HUES48 (cell line): Measurements from ENCODE around the gene THOC7.

Source experiments
- H3K27ac ChIP-seq: one replicate; pipeline ENCODE4 v1.7.0; 2013; ENCODE audit warnings: low read depth, low read length, inconsistent platforms
- H3K27me3 ChIP-seq: 2 replicates; pipeline ENCODE4 v1.6.1; 2013; ENCODE audit warnings: mild to moderate bottlenecking, low read length; ENCODE audit not compliant: control insufficient read depth, insufficient read depth
- H3K36me3 ChIP-seq: 2 replicates; pipeline ENCODE4 v1.6.1; 2013; ENCODE audit warnings: low read length; ENCODE audit not compliant: control insufficient read depth, insufficient read depth
- H3K4me1 ChIP-seq: 2 replicates; pipeline ENCODE4 v1.6.1; 2013; ENCODE audit warnings: mild to moderate bottlenecking, low read length; ENCODE audit not compliant: control insufficient read depth, insufficient read depth
- H3K4me3 ChIP-seq: 2 replicates; pipeline ENCODE4 v1.5.1; 2013; ENCODE audit warnings: mild to moderate bottlenecking, low read depth, low read length
- H3K9ac ChIP-seq: 2 replicates; pipeline ENCODE4 v1.6.1; 2013; ENCODE audit warnings: mild to moderate bottlenecking, low read depth, low read length, moderate library complexity
- H3K9me3 ChIP-seq: 2 replicates; pipeline ENCODE4 v1.6.1; 2013; ENCODE audit warnings: low read length; ENCODE audit not compliant: control insufficient read depth, insufficient read depth

Gene THOC7

DNA sequence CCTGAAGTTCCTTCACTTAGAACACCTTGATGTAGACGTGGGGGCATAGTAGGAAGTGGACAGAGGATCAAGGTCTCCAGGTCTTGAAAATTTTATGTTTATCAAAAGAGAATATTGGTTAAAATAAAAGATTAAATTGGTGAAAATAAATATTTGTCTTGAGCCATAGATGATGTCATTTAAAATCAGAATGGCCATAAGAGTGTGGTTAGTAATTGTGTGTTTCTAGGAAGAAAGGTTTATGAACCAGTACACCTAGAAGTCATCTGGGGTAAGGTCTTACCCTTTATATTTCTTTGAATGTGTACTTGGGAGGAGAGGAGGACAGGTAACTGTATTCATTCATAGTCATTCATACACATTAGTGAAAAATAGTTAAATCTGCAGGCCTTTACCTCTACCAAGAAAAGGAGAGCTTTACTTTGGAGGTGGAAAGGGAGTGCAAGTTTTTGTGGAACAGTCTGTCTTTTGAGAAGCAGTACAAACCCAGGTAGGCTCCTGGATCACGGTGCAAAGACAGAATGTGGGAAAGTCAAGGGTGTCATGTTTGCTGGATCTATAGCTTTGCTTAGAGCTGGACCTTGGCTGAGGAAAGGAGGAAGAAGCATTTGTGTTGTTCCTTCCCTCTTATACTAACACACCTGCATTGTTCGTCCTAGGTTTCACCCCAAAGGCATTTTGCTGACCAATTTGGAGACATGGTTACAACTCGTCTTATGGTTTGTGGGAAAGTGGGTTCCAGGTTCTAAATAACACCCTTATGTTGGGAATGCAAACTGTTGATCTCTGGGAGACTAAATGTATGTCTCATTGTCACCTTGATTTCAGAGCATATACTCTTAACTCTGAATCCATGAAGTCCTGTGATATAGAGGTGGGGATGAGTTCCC is 42.4 kb upstream of the THOC7 start:
- Histone ChIP-seq H3K4me3 (no peak overlapping the region), H3K27ac (no peak overlapping the region), H3K9ac (no peak overlapping the region), H3K36me3 (no peaks in the 10 kb centered on the region; the same call in 1 of the 2 replicates), H3K9me3 (no peaks in the 10 kb centered on the region), H3K4me1 (peaks cover 8% of the 10 kb centered on the region; the same call in 1 of the 2 replicates), H3K27me3 (no peaks in the 10 kb centered on the region)

DNA sequence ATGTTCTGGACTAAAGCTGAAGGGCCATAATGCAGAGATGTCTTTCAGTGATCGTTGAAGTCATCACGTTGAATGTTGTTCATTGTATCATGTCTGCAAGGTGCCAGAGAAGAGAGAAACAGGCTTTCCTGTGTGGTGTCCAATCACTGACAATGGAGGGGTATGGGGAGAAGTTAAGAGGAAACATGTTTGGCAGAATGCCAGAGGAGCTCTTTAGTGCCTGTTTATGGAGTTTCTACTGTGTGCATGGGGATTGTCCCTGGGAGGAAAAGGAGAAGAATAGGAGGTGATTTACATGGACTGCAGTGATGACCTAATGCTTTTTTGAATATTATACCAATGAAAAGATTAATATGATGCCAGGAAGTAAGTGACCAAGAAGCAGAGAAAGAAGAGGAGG is 36.9 kb upstream of the THOC7 start:
- Histone ChIP-seq H3K4me3 (no peak overlapping the region), H3K9ac (no peak overlapping the region), H3K27ac (no peak overlapping the region)

GRCh38 chr3:63900010-63900409 is 36.4 kb upstream of the THOC7 start:
- no peaks in the 10 kb centered on the region for H3K27me3 ChIP-seq
- peaks cover 8% of the 10 kb centered on the region for H3K4me1 ChIP-seq
- no peak overlapping the region for H3K27ac ChIP-seq
- no peak overlapping the region for H3K9ac ChIP-seq
- H3K9me3 ChIP-seq, result no peaks in the 10 kb centered on the region
- no peak overlapping the region for H3K4me3 ChIP-seq
- H3K36me3 ChIP-seq, result peaks cover 20% of the 10 kb centered on the region

More for the DNA sequence above, 36.9 kb upstream of the THOC7 start:
- H3K27me3 ChIP-seq, result no peaks in the 10 kb centered on the region
- H3K4me1 ChIP-seq, result peaks cover 3% of the 10 kb centered on the region
- peaks cover 20% of the 10 kb centered on the region for H3K36me3 ChIP-seq
- no peaks in the 10 kb centered on the region for H3K9me3 ChIP-seq

DNA sequence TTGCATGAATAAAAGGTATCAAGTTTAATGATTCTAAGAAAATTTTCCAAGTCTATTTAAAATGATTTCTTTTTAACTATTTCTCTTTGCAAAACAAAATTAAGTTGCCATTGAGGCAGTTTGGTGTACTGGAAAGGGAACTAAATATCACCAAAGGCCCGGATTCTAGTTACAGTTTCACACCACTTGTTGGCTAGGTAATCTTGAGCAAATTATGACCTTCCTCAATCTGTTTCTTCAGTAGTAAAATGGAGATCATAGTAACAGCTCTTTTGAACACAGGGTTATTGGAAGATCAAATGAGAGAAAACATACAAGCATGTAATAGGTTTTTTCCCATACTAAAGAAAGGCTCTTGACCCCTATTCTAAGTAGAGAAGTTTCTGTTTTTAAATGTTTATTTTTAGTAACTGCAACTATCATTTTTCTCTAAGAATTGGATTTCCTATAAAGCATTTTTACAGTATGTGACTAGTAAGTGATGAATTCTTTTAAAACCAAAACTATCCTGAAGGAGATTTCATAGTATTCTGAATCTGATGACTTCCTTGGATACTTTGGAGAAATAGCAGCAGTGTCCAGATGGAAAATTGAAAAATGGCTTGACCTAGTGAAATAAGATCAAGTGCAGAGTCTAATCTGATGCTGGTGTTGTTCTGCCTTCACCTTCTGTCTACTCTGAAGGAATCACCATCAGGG is 32.9 kb upstream of the THOC7 start:
- H3K36me3 ChIP-seq, result peaks cover 20% of the 10 kb centered on the region
- peaks cover 10% of the 10 kb centered on the region for H3K4me1 ChIP-seq
- H3K27me3 ChIP-seq, result no peaks in the 10 kb centered on the region
- no peak overlapping the region for H3K9ac ChIP-seq
- H3K4me3 ChIP-seq, result no peak overlapping the region
- H3K9me3 ChIP-seq, result no peaks in the 10 kb centered on the region
- H3K27ac ChIP-seq, result no peak overlapping the region

DNA sequence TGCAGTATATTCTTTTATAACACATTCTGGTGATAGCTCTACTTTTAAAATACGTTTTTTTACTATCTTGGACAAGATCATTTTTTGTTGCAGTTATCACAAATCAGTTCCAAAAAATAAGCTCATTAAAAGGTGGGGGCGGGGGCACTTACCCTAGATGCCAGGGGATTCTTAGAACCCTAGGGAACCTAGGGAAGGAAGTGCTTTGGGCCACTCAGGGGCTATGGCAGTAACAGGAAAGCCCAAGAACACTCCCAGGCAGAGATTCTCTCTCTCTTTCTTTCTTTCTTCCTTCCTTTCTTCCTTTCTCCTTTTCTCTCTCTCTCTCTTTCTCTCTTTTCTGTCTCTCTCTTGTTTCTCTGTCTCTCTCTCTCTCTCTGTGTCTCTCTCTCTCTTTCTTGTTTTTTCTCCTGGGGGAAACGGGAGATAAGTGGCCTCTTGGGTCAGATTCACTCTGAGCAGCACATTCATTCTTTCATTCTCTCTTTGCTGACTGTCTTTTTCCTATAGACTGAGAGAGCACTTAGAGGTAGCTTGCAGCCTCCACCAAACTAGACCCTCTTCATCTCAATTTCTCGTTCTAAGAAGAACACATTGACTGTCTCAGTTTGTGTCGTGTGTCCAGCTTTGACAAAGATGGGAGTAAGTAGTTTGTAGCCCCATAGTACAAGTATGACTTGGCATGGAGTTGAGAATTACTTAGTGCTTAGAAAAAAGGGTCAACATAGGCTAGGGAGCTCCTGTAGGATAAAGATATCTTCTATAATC is 32.0 kb upstream of the THOC7 start:
- Histone ChIP-seq H3K4me3 (no peak overlapping the region), H3K9me3 (no peaks in the 10 kb centered on the region), H3K9ac (no peak overlapping the region), H3K4me1 (peaks cover 10% of the 10 kb centered on the region), H3K27me3 (no peaks in the 10 kb centered on the region), H3K36me3 (peaks cover 17% of the 10 kb centered on the region), H3K27ac (peak overlapping the region; percentile 30)

DNA sequence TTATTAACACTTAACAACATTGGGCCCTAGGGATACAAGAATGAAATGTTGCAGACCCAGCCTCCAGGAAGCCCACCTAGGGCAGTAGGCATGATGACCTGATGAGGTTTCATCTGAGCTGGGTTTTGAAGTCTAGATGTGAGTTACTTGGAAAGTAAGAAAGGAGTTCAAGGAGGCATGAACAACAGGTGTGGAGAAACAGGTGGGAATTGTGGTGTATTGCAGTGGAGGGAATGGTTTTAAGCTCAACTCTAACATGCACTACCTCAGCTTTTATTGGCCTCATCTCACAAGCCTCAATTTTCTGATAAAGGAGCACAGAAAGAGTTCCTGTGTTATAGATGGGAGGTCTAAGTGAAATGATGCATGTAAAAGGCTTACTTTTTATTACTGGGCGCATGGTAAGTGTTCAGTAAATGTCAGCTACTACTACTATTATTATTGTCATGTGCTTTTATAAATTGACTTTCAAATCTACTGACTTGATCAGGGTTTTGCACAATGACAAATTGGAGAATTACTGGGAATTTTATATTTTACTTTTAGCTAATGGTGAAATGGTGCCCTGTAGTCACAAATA is 29.3 kb upstream of the THOC7 start:
- no peaks in the 10 kb centered on the region for H3K9me3 ChIP-seq
- H3K9ac ChIP-seq, result no peak overlapping the region
- no peak overlapping the region for H3K4me3 ChIP-seq
- H3K27ac ChIP-seq, result no peak overlapping the region
- H3K27me3 ChIP-seq, result no peaks in the 10 kb centered on the region
- no peaks in the 10 kb centered on the region for H3K36me3 ChIP-seq
- H3K4me1 ChIP-seq, result peaks cover 10% of the 10 kb centered on the region

- no peaks in the 10 kb centered on the region for H3K9me3 ChIP-seq
Measured at GRCh38 chr3:63891518-63891917, 27.9 kb upstream of the THOC7 start.

GRCh38 chr3:63886858-63887257 is 23.3 kb upstream of the THOC7 start:
- H3K4me3 ChIP-seq, result no peak overlapping the region
- H3K36me3 ChIP-seq, result no peaks in the 10 kb centered on the region
- H3K4me1 ChIP-seq, result peaks cover 10% of the 10 kb centered on the region
- H3K9ac ChIP-seq, result no peak overlapping the region
- no peaks in the 10 kb centered on the region for H3K9me3 ChIP-seq
- H3K27me3 ChIP-seq, result no peaks in the 10 kb centered on the region
- no peak overlapping the region for H3K27ac ChIP-seq

More at GRCh38 chr3:63891518-63891917, 27.9 kb upstream of the THOC7 start:
- H3K4me3 ChIP-seq, result no peak overlapping the region
- H3K27ac ChIP-seq, result no peak overlapping the region
- H3K4me1 ChIP-seq, result peaks cover 16% of the 10 kb centered on the region
- H3K9ac ChIP-seq, result no peak overlapping the region
- H3K27me3 ChIP-seq, result no peaks in the 10 kb centered on the region
- no peaks in the 10 kb centered on the region for H3K36me3 ChIP-seq

GRCh38 chr3:63880653-63881052 is 17.0 kb upstream of the THOC7 start:
- Histone ChIP-seq H3K27me3 (no peaks in the 10 kb centered on the region), H3K9ac (no peak overlapping the region), H3K36me3 (no peaks in the 10 kb centered on the region), H3K9me3 (no peaks in the 10 kb centered on the region), H3K4me1 (peaks cover 19% of the 10 kb centered on the region), H3K27ac (no peak overlapping the region), H3K4me3 (no peak overlapping the region)

GRCh38 chr3:63878394-63879060 is 14.9 kb upstream of the THOC7 start:
- peak overlapping the region; percentile 24 for H3K27ac ChIP-seq
- no peak overlapping the region for H3K9ac ChIP-seq
- peaks cover 19% of the 10 kb centered on the region for H3K4me1 ChIP-seq
- H3K9me3 ChIP-seq, result no peaks in the 10 kb centered on the region
- no peaks in the 10 kb centered on the region for H3K36me3 ChIP-seq
- H3K27me3 ChIP-seq, result no peaks in the 10 kb centered on the region
- H3K4me3 ChIP-seq, result no peak overlapping the region
